HG03045 (cell line): ENCODE results near the gene PCDHB1.

Experiments used
- ATAC-seq: cut with Tn5 transposase; IDR thresholded peaks from one replicate; pipeline ENCODE4 v1.9.1; 2021; ENCODE audit warnings: mild to moderate bottlenecking, moderate library complexity; ENCODE audit not compliant: unreplicated experiment

Gene PCDHB1

DNA sequence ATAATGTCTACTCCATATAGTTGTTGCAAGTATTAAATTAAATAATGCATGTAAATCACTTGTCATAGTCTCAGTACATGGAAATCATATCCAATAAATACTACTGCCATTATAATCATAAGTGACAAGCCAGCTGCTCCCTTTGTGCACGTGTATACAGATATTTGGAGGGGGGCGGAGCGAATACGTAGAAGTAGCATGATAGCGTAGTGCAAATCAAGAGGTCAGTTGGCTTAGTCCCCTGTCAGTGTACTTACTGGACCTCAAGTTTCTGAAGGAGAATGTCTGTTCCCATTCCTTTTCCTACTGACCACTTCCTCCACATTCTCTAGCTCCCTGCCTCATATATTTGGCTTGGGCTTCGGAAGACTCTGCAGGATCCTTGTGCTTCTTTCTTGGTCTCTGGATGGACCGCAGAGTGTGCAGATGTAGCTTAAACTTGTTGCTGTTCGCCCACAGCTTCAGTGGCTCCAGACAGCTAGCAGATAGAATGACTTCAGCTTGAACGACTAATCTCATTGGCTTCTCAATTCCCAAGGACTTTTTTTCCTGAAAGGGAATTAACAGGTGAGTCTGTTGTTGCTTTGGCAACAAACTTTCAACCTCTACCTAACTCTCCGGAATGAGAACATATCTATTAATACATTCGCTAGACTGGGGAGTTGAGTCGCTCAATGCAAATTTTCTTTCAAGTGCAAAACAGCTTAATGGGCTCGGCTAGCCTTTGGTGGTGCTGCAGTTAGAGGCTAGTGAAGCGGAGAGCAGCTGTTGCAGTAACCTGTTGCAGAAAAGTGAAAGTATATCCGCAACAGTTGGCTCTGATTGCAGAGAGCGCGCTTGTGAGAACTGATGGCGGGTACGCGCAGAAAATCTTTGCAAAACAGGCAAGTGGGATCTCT lies at the start of gene PCDHB1:
Gene PCDHB1 (plus strand): TSS at position 753 of the 899 bp plus-strand sequence. CDS start 97 bp downstream, at position 850.
- ATAC-seq, result no peak

DNA sequence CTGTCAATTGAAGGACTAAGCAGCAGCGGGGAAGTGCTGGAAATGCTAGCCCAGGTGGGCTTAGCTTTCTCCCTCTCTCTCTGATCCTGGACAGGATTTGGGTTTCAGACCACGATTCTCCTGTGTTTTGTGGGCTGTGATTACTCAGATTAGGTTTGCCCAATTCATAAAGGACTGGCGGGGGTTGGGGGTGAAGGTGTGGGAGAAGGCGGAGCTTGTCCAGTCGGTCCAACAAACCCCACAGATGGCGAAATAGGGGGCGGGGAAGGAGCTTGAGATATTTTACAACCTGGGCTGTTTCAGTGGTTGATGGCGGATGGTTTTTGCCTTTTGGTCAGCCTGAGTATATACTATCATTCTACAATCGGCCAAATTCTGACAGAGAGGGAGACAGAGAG lies 49.7 kb upstream of the PCDHB1 start:
- no peak for ATAC-seq

DNA sequence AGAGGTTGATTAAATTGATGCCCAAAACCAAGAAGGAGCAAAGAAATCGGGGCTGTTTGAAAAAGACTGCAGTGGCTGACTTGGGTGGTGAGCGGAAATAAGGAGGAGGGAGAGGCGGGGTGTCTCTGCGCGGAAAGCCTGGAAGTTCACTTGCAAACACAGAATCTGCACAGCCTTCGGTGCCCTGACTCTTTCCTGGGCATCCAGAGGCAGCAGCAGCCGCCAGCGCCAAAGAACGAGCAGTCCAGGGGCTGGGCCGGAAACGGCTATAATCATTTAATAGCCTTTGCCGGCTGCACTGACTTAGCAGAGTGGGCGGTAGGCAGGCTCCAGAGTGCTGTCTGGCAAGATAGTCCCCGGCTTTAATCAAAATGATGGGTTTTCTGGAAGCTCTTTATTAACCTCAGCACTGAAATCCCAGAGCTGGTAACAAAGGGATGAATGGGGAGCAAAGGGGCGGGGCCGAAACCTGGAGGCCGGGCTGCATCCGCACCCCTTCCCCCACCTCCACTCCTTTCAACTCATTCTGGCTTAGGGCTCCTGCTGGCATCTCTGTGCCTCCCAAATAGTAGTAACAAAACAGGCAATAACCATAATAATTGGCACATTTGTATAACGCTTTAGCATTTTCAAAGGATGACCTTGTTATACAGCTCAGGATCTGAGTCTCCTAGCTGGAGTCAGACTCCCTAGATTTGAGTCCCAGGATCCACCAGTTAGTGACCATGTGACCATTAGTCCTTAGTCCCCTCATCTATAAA lies 49.1 kb upstream of the PCDHB1 start:
- ATAC-seq, result no peak

GRCh38 chr5:141002605-141002965 lies 48.6 kb upstream of the PCDHB1 start:
- ATAC-seq, result no peak

DNA sequence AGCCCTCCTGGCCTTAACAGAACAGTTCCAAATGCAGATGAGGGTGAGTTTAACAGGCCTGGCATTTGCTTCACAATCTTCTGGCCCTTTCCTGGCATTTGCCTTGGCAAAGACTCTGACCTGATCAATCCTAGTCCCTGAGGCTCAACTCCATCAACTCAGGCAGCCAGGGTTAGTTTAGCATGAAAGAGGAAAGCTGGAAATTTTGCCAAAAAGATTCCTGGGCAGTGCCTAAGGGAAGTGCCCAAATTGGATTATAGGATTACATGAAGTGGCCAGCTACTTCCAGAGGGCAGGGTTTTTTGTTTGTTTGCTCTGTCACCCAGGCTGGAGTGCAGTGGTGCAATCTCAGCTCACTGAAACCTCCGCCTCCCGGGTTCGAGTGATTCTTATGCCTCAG lies 48.1 kb upstream of the PCDHB1 start:
- no peak for ATAC-seq

GRCh38 chr5:141003791-141004611 lies 47.2 kb upstream of the PCDHB1 start:
- no peak for ATAC-seq

GRCh38 chr5:141007791-141008190 lies 43.4 kb upstream of the PCDHB1 start:
- ATAC-seq, result no peak

- no peak for ATAC-seq
Observed at GRCh38 chr5:141010047-141010793, 41.0 kb upstream of the PCDHB1 start.

- ATAC-seq, result no peak
Observed at GRCh38 chr5:141017943-141018342, 33.2 kb upstream of the PCDHB1 start.

DNA sequence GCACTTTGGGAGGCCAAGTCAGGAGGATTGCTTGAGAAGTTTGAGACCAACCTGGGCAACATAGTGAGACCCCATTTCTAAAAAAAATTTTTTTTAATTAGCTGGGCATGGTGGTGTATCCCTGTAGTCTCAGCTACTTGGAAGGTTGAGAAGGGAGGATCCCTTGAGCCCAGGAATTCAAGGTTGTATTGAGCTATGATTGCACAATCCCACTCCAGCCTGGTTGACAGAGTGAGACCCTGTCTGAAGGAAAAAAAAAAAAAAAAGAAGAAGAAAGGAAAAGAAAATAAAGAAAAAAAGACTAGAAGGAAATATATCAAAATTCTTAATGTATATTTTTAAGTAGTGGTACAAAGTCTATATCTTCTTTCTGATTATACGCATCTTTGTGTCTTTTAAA lies 28.8 kb upstream of the PCDHB1 start:
- ATAC-seq, result no peak

DNA sequence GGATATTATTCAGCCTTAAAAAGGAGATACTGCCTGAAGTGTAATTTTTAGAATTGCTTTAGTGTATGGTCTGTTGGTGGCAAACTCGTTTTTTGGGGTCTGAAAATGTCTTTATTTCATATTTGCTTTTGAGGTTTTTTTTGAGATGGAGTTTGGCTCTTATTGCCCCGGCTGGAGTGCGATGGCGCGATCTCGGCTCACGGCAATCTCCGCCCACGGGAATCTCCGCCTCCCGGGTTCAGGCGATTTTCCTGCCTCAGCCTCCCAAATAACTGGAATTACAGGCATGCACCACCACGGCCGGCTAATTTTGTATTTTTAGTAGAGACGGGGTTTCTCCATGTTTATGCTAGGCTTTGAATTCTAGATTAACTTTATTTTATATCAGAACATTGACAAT lies 20.2 kb upstream of the PCDHB1 start:
- no peak for ATAC-seq

DNA sequence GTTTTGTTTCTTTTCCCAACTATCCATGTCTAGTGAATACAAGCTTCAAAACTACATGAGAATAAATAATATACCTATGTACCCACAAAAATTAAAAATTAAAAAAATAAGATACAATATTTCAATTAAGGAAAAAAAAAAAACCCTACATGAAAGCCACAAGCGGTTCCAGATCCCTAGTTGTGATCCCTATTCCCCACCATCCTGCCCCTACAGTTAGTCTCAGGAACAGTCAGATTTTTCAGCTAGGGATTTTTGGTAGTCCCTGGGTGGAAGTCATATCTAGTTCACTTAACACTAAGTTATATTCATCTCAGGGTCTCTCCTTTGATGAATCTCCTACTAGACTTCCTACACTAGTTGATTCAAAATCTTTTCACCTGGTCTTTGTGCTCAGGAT lies 18.5 kb upstream of the PCDHB1 start:
- no peak for ATAC-seq

- no peak for ATAC-seq
Observed at GRCh38 chr5:141039061-141039460, 12.1 kb upstream of the PCDHB1 start.

DNA sequence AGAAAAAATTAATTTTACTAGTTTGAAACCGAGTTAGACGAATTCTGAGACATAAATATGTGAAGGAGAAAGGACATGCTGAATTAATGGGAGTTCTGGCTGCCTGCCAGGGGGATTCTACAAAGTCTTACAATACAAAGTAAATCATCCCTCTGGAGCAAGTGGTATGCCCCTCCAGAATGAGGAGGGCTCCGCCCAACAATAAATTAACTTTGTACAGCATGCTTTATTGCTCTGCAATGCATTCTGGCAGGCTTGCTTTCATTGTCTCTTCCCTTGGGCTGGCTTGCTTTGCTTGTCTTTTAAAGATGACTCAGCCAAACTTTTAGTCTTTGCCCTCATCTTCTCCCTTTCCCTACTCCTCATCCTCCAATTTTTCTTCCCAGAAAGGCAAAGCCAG lies 11.7 kb upstream of the PCDHB1 start:
- no peak for ATAC-seq

- ATAC-seq, result no peak
Observed at GRCh38 chr5:141040093-141040770, 10.9 kb upstream of the PCDHB1 start.

GRCh38 chr5:141040771-141041426 lies 10.3 kb upstream of the PCDHB1 start:
- no peak for ATAC-seq

GRCh38 chr5:141041427-141041785 lies 9.8 kb upstream of the PCDHB1 start:
- ATAC-seq, result no peak

DNA sequence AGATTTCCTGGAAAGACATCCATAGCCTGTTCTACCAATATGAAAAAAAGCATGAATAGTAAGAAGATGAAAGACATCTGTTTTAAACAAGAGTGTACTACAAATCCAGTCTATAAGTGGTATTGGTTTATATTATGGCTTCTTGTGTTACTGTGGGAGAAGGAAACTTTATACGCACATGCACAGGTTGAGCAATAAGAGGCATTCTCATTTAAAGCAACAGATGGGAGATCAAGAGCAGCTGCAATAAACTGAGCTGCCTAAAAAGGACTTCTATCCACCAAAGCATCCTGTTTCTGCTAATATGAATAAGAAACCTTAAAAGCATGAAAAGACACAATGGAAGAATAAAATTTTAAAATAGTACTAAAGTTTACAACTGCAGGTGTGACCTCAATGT lies 8.6 kb upstream of the PCDHB1 start:
- ATAC-seq, result no peak

DNA sequence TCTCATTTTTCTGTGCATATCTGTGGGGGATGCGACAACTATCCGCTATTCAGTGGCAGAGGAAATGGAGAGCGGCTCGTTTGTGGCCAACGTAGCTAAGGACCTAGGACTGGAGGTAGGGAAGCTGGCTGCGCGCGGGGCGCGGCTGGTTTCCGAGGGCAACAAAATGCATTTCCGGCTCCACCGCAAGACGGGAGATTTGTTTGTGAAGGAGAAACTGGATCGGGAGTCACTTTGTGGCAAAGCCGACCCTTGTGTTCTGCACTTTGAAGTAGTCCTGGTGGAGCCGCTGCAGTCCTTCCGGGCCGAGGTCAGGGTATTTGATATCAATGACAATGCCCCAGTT lies 320 bp downstream of the PCDHB1 start:
- no peak for ATAC-seq

GRCh38 chr5:141077826-141078225 lies 26.7 kb downstream of the PCDHB1 start:
- ATAC-seq, result no peak
